K562 (cell line): ENCODE data around the gene NCOA6. TPM values are rescaled to one million over a fixed set of nuclear protein-coding genes. Genes with fewer than 3 reads are reported as not detected.

Experiments
- ATAC-seq: fragments of 200-7000 bp; cut with Tn5 transposase; 3 replicates; pipeline ENCODE4 v1.9.1; 2020; ENCODE audit warnings: moderate library complexity
- BruUV-seq: library from RNA; stranded (reverse); fragments of 400-500 nt; replicated peaks from 2 replicates; lab custom pipeline; 2021; lab: Mats Ljungman, UMichigan
- CTCF ChIA-PET: fragments of 300-600 bp; formaldehyde crosslinking; extraction: SDS; loops from one replicate; lab custom pipeline; 2021; ENCODE audit warnings: low intra/inter-chr PET ratio; lab: Yijun Ruan, JAX
- POLR2A ChIA-PET: fragments of 300-600, 350-650 bp; sonication (Branson Sonifier 250); formaldehyde crosslinking; extraction: SDS; loops from one replicate; lab custom pipeline; 2021; ENCODE audit warnings: antibody characterized with exemption, inconsistent platforms; lab: Yijun Ruan, JAX
- DNase-seq, 4 experiments: peaks; one replicate each; pipeline versions ENCODE4 v3.0.0 to v3.0.0-alpha.2; 2011 to 2018; ENCODE audit warnings: low spot score in 3 of 4, mixed read lengths in 3 of 4; ENCODE audit errors: extremely low read depth in 1 of 4
- FAIRE-seq: peaks from 2 replicates; lab custom pipeline; 2011; peaks lifted over from hg19 to GRCh38; lab: Jason Lieb, UNC
- H2AFZ ChIP-seq: 2 replicates; pipeline ENCODE4 v1.6.0; 2011; ENCODE audit warnings: low read depth, low read length, control low read depth, inconsistent platforms
- H3K27ac ChIP-seq: fragments of 200-600 bp; 3 replicates; pipeline ENCODE4 v1.8.0; 2011; ENCODE audit warnings: low read depth, mild to moderate bottlenecking, control low read depth, inconsistent platforms, low read length, moderate library complexity, mixed read lengths; ENCODE audit errors: extremely low read depth
- H3K27me3 ChIP-seq, 2 experiments: fragments of 300-600 bp in 1 of 2; 2 replicates in 1 of 2; 3 replicates in 1 of 2; pipeline versions ENCODE4 v1.6.0 to v1.8.0; 2011; ENCODE audit warnings: inconsistent platforms in 2 of 2, low read length in 2 of 2, mild to moderate bottlenecking in 1 of 2, mixed read lengths in 1 of 2, moderate library complexity in 1 of 2; ENCODE audit not compliant: control insufficient read depth in 2 of 2, insufficient read depth in 2 of 2
- H3K36me3 ChIP-seq: fragments of 300-600 bp; 3 replicates; pipeline ENCODE4 v1.8.0; 2011; ENCODE audit warnings: mild to moderate bottlenecking, low read length, inconsistent platforms; ENCODE audit not compliant: control insufficient read depth, insufficient read depth
- H3K4me1 ChIP-seq, 2 experiments: fragments of 200-600 bp in 1 of 2; replicated peaks in 1 of 2; 2 replicates in 1 of 2; 3 replicates in 1 of 2; pipeline versions ENCODE4 v1.5.1 to v1.8.0; 2011; ENCODE audit warnings: inconsistent platforms in 2 of 2, low read length in 2 of 2, mild to moderate bottlenecking in 1 of 2, mixed read lengths in 1 of 2, moderate library complexity in 1 of 2; ENCODE audit not compliant: control insufficient read depth in 2 of 2, insufficient read depth in 2 of 2
- H3K4me2 ChIP-seq: 2 replicates; pipeline ENCODE4 v1.6.1; 2011; ENCODE audit warnings: low read length, control low read depth, inconsistent platforms, mixed read lengths; ENCODE audit not compliant: insufficient read depth
- H3K4me3 ChIP-seq: fragments of 200-600 bp; sonication (generic), shearing (Covaris generic); 2 replicates; pipeline ENCODE4 v1.5.1; 2016; ENCODE audit warnings: control low read depth, inconsistent platforms
- H3K79me2 ChIP-seq: fragments of 200-600 bp; 3 replicates; pipeline ENCODE4 v1.8.0; 2011; ENCODE audit warnings: low read length, inconsistent platforms; ENCODE audit not compliant: control insufficient read depth, insufficient read depth
- H3K9ac ChIP-seq, 2 experiments: 2 replicates each; pipeline versions ENCODE4 v1.6.0 to v1.6.1; 2011; ENCODE audit warnings: low read depth in 2 of 2, low read length in 2 of 2, control low read depth in 1 of 2, inconsistent platforms in 1 of 2, mild to moderate bottlenecking in 1 of 2, mixed read lengths in 1 of 2; ENCODE audit not compliant: insufficient read depth in 1 of 2
- H3K9me1 ChIP-seq: one replicate; pipeline ENCODE4 v1.6.0; 2011; ENCODE audit warnings: inconsistent platforms, mild to moderate bottlenecking, low read length, moderate library complexity; ENCODE audit not compliant: control insufficient read depth, insufficient read depth
- H3K9me3 ChIP-seq: replicated peaks from 2 replicates; pipeline ENCODE4 v1.5.1; 2011; ENCODE audit warnings: low read depth, low read length, inconsistent platforms; ENCODE audit not compliant: control insufficient read depth, insufficient read depth
- H4K20me1 ChIP-seq: replicated peaks from 2 replicates; pipeline ENCODE4 v1.6.1; 2011; ENCODE audit warnings: low read length, inconsistent platforms, mixed read lengths; ENCODE audit not compliant: control insufficient read depth, insufficient read depth
- ARID3B ChIP-seq: fragments of 250-450 bp; sonication (Bioruptor Pico); IDR thresholded peaks from 2 replicates; pipeline ENCODE4 v1.4.0; 2020; ENCODE audit warnings: borderline replicate concordance
- DDX20 ChIP-seq: fragments of 450-650 bp; IDR thresholded peaks from 2 replicates; pipeline ENCODE4 v1.6.1; 2016; ENCODE audit warnings: missing genetic modification characterization, low read depth, mild to moderate bottlenecking, missing compliant biosample characterization, moderate library complexity
- NBN ChIP-seq: fragments of 450-650 bp; IDR thresholded peaks from 2 replicates; pipeline ENCODE4 v1.6.1; 2016; ENCODE audit warnings: low read depth, mild to moderate bottlenecking
- TCF15 ChIP-seq: fragments of 250-450 bp; sonication (Bioruptor Pico); IDR thresholded peaks from 2 replicates; pipeline ENCODE4 v1.8.0; 2022; ENCODE audit warnings: moderate library complexity, mild to moderate bottlenecking, inconsistent platforms
- ZNF584 ChIP-seq: fragments of 200-800 bp; sonication (Bioruptor generic); IDR thresholded peaks from 2 replicates; pipeline ENCODE4 v1.6.1; 2016; ENCODE audit warnings: low read depth, mild to moderate bottlenecking, missing genetic modification characterization, missing compliant biosample characterization
- WGBS: fragments of 100-300 bp; shearing (Covaris generic); methylation state at CpG from one replicate; pipeline ENCODE4 v1.1.6; 2016; ENCODE audit warnings: low coverage, mixed read lengths; ENCODE audit not compliant: insufficient coverage; ENCODE audit errors: missing lambda C conversion rate; 5-methylcytosine and 5-hydroxymethylcytosine counted together
- in situ Hi-C: fragments of 300-500 bp; cut with MboI; formaldehyde crosslinking; loops from 4 replicates; pipeline ENCODE4 v1.15.0; 2018; ENCODE audit warnings: inconsistent platforms, mixed read lengths
- intact Hi-C: fragments of 100-400 bp; cut with micrococcal nuclease; formaldehyde crosslinking; loops from 2 replicates; pipeline ENCODE4 v1.14.2; 2022
- polyA plus RNA-seq, 8 experiments: library from polyadenylated mRNA; depleted of rRNA in 4 of 8; stranded (reverse) in 5 of 8; unstranded in 3 of 8; fragments of >200 nt; fragmentation: Nextera tagmentation in 2 of 8; fragmentation: Illumina TruSeq in 1 of 8; extraction: Ambion mirVana in 2 of 8; extraction: Trizol in 1 of 8; gene quantifications; 2 replicates each; pipeline versions ENCODE4 v1.2.1 to v1.2.3, GENCODE V29; 2011 to 2014; ENCODE audit warnings: inconsistent platforms in 1 of 8, missing spikeins in 1 of 8
- total RNA-seq, 7 experiments: library from RNA; depleted of rRNA in 6 of 7; stranded (reverse); fragments of >200 nt in 6 of 7; fragmentation: Illumina TruSeq in 2 of 7; extraction: Trizol in 2 of 7; gene quantifications; 2 replicates each; pipeline versions ENCODE4 v1.2.1 to v1.2.3, GENCODE V29; 2011 to 2021; ENCODE audit warnings: low replicate concordance in 1 of 7

NCOA6 gene
- total and polyA plus RNA-seq, 9 of the 15 experiments (the other 6 are each of a cell fraction or from before 2014, with no cell fraction given): 6.1 to 25.0 (median 9.5) TPM

- in situ Hi-C loops (no loop called here), intact Hi-C loops (no loop called here)
- FAIRE-seq (no peak), ATAC-seq (no peak), DNase-seq (no peak)
- no peaks in the 10 kb centered on the region for H3K79me2 ChIP-seq
- H3K9me1 ChIP-seq: no peaks in the 10 kb centered on the region
- no TSS peak for BruUV-seq
- no peak for TF ChIP-seq DDX20
- TF ChIP-seq ZNF584 (CRISPR knock-in tag): no peak
- no peak for TF ChIP-seq TCF15 (CRISPR knock-in tag)
- TF ChIP-seq NBN: no peak
- TF ChIP-seq ARID3B (CRISPR knock-in tag): no peak
- H3K27ac ChIP-seq: no peak overlapping the region
- ChIA-PET CTCF (no interaction called here), POLR2A (interaction anchor here (0.6 kb wide), 1 partner anchor 876 kb away, joined by 3 read pairs; no protein-coding TSS in a partner anchor)
- H2AFZ ChIP-seq: no peak overlapping the region
- no peak overlapping the region for H3K9ac ChIP-seq
- H3K36me3 ChIP-seq: peaks cover 70% of the 10 kb centered on the region; the same call in 2 of the 3 replicates
- H3K4me2 ChIP-seq: no peak overlapping the region
- H3K27me3 ChIP-seq: no peaks in the 10 kb centered on the region
- no peak overlapping the region for H3K4me3 ChIP-seq
- no peaks in the 10 kb centered on the region for H4K20me1 ChIP-seq
- H3K4me1 ChIP-seq: no peaks in the 10 kb centered on the region
- H3K9me3 ChIP-seq: no peaks in the 10 kb centered on the region
- 40% methylated on average over 2 of the region's 2 CpGs for WGBS
Measured at GRCh38 chr20:34750484-34750883, 75.0 kb downstream of the NCOA6 start.
